Glomerular endothelial cell (primary cell): ENCODE results near the gene CACHD1. TPM values are rescaled to one million over a fixed set of nuclear protein-coding genes. Genes with fewer than 3 reads are reported as not detected.

Source experiments
- DNase-seq: peaks from one replicate; pipeline ENCODE4 v3.0.0-alpha.2; 2011; ENCODE audit warnings: low read depth, low spot score; ENCODE audit errors: extremely low read depth
- total RNA-seq: library from RNA; depleted of rRNA; stranded (reverse); fragments of >200 nt; gene quantifications from 2 replicates; pipeline ENCODE4 v1.2.3, GENCODE V29; 2015

The CACHD1 gene
- 8.2 and 9.4 TPM in 2 replicates for total RNA-seq

DNA sequence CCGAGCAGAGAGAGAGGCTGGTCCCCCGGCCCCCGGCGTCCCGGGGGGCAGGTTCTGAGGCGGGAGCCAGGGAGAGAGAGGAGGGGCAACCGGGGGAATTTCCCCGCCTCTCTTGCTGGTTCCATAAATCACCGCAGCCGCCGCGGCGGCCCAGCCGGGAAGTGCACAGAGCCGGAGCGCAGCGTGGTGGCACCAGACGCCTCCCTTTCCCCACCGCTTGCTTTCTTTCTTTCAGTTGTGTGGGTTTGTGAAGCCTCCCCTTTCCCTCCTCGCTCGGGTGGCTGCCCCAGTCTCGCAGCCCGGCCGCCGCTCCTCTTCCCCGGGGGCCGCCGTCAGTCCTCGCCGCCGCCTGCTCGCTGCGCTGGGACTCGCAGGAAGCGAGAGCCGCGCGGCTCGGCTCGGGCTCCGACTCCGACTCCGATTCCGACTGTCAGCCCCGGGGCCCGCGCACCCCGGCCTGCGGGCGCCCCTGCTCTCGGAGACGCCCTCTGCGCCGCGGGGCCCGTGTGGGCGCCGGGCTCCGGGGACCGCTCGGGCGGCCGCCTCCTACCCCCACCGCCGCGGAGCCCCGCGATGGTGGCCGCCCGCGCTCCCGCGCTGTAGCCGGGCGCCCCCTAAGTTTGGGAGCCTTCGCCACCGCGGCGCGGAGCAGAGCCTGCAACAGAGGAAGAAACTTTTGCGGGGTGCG lies at the start of gene CACHD1:
TSS of gene CACHD1 (plus strand) at position 153 of the 688 bp plus-strand sequence. CDS start 616 bp downstream, outside the sequence.
- no peak for DNase-seq

DNA sequence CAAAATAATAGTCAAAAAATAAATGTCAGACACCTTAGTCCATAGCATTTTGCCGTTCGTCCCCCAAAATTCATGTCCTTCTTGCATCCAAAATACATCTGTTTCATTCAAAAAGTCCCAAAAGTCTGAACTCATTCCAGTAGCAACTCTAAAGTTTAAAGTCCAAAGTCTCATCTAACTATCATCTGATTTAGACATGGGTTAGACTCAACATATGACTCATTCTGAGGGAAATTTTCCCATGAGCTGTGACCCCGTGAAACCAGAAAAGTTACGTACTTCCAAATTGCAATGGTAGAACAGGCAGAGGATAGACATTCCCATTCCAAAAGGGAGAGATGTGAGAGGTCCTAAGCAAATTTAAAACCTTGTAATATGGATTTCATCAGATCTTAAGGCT lies 48.6 kb upstream of the CACHD1 start:
- no peak for DNase-seq

DNA sequence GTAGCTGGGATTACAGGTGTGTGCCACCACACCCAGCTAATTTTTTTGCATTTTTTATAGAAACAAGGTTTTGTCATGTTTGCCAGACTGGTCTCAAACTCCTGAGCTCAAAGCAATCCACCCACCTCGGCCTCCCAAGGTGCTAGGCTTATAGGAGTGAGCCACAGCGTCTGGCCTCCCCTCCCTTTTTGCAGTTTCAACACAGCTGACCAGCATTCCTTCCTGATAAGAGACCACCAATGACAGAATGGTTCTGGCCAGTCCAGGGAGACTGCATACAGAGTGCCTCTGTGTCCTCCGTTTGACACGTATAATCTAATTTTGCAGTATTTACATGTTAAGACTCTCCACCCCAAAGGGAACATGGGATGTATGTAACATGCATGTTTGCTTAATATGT lies 46.4 kb upstream of the CACHD1 start:
- DNase-seq = no peak

DNA sequence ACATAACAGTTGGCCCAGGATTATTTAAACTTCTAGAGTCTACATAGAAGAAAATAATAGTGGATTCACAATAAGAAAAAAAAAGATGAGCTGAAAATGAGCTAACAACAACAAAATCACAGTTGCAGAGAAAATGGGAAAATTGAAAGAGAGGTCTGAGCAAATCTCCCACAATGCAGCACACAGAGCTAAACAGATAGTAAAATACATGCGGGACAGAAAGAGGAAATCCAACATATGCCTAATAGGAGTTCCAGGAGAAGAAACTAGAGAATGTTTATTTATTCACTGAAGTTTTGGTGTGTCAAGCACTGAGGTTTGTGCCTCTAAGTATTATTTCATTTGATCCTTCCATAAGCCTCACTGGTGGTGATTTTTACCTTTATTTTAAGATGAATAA lies 45.5 kb upstream of the CACHD1 start:
- DNase-seq = no peak

GRCh38 chr1:64425521-64425920 lies 44.4 kb upstream of the CACHD1 start:
- DNase-seq = no peak

GRCh38 chr1:64426681-64427080 lies 43.2 kb upstream of the CACHD1 start:
- no peak for DNase-seq

GRCh38 chr1:64427879-64428278 lies 42.0 kb upstream of the CACHD1 start:
- DNase-seq = no peak

DNA sequence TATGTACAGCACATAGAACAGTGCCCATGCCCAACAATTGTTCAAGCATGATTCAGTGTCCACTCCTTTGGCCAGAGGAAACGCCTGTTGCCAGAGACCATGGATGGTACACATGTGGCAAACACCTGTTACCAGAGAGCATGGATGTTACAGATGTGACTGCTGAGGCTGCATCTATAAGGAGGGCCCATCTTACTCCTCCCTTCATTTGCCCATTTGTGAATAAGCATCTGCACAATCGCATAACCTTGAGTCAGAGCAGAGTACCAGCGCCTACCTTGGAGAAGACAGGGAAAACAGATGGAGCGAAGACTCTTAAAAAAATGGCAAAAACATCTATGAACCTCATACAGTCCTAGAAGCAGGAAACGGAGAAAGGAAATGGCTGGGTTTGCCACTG lies 36.6 kb upstream of the CACHD1 start:
- DNase-seq = no peak

DNA sequence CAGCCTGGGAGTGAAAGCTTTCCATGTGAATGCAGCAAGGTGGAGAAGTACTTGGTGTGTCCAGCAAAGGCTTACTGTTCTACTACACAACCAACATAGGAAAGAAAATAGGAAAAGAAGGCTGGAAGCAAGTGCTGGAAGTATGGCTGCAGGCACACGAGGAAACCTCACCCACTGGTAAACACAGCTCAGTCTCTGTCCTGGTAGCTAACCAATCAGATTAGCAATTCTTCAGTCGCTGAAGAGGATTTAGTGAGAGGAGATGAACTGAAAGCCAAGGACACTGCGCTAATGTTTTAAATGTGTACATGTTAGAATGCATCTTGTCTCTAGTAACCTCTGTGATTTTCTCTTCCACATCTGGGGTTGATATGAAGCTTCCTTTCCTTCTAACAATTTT lies 36.2 kb upstream of the CACHD1 start:
- DNase-seq = no peak

GRCh38 chr1:64435000-64435399 lies 34.9 kb upstream of the CACHD1 start:
- no peak for DNase-seq

- DNase-seq = no peak
Observed at GRCh38 chr1:64437453-64437852, 32.5 kb upstream of the CACHD1 start.

DNA sequence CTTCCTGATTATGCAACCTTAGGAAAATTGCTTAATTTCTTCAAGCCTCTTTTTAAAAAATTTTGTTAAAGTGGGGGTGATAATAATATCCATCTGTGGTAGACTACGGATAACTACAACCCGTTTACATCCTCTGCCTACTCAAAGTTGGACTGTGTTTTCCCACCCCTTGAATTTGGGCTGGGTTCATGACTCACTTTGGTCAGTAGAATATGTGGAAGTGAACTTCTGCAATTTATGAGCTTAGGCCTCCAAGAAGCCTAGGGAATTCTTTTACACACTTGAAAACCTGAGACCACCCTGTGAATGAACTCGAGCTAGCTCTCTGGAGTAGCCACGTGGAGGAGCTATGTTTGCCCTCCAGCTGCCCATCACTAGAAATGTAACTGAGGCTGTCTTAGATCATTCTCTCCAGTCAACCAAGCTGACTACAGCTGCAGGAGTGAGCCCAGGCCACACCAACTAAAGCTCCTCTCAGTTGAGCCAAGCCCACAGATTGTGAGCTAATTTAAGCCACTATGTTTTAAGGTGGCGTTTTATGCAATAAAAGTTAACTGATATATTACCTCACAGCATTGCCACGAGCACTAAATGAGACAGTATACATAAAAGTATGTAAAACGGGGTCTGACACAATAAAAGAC lies 29.6 kb upstream of the CACHD1 start:
- DNase-seq = no peak

- no peak for DNase-seq
Observed at GRCh38 chr1:64451440-64451839, 18.5 kb upstream of the CACHD1 start.

GRCh38 chr1:64453688-64454087 lies 16.2 kb upstream of the CACHD1 start:
- no peak for DNase-seq

GRCh38 chr1:64458915-64459314 lies 11.0 kb upstream of the CACHD1 start:
- DNase-seq = no peak

GRCh38 chr1:64459743-64460142 lies 10.2 kb upstream of the CACHD1 start:
- DNase-seq = no peak

DNA sequence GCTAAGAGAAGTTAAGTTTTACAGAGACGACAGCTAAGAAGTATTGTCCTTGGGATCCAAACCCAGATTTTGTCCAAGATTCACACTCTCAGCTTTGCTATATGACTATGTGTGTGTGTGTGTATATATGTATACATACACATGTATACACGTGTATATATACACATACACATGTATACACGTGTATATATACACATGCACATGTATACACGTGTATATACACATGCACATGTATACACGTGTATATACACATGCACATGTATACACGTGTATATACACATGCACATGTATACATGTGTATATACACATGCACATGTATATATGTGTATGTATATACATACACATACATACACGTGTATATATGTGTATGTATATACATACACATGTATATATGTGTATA lies 3.9 kb upstream of the CACHD1 start:
- no peak for DNase-seq

GRCh38 chr1:64469116-64469976 lies 583 bp upstream of the CACHD1 start:
- DNase-seq = no peak

- DNase-seq = no peak
Observed at GRCh38 chr1:64470665-64471217, 812 bp downstream of the CACHD1 start.

GRCh38 chr1:64471218-64472039 lies 1.5 kb downstream of the CACHD1 start:
- DNase-seq = no peak

- DNase-seq = no peak
Observed at GRCh38 chr1:64472040-64472376, 2.1 kb downstream of the CACHD1 start.
